GM12891 (cell line): ENCODE measurements around the gene FOXN3.

ENCODE experiments used
- PAX5 ChIP-seq: IDR thresholded peaks from 2 replicates; pipeline ENCODE4 v1.6.1; 2011; ENCODE audit warnings: low read length, moderate library complexity, mild to moderate bottlenecking; ENCODE audit not compliant: insufficient read depth, severe bottlenecking
- POLR2A ChIP-seq: IDR thresholded peaks from 2 replicates; pipeline ENCODE4 v1.6.1; 2011; ENCODE audit warnings: low read depth, low read length, control low read depth
- POLR2AphosphoS5 ChIP-seq: IDR thresholded peaks from 2 replicates; pipeline ENCODE4 v1.6.1; 2011; ENCODE audit warnings: low read depth, low read length, control low read depth
- POU2F2 ChIP-seq: IDR thresholded peaks from 2 replicates; pipeline ENCODE4 v1.6.1; 2011; ENCODE audit warnings: low read depth, mild to moderate bottlenecking, control low read depth, low read length, moderate library complexity
- SPI1 ChIP-seq: IDR thresholded peaks from 2 replicates; pipeline ENCODE4 v1.6.1; 2011; ENCODE audit warnings: low read depth, low read length, control low read depth
- TAF1 ChIP-seq: IDR thresholded peaks from 2 replicates; pipeline ENCODE4 v1.6.1; 2011; ENCODE audit warnings: low read depth, low read length, control low read depth

DNA sequence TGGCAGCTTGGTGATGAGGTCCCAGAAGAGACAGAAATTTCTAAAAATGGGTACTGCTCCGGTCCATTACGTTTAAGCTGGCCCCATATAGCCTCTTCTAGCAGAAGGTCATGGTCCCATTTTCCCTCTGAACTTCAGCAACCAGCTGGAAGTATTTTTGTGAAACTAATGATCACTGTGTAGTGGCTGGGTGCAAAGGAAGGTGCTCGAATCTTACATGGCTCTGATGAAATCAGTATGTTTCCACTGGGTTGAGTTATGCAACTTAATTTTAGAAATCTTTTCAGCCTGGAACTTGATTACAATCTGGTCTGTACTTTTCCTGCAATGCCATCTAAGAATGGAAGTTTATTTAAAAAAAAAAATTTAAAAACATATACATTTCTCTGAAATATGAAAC, 228.5 kb downstream of the FOXN3 start:
- no peak for TF ChIP-seq TAF1
- no peak for TF ChIP-seq POLR2A
- TF ChIP-seq SPI1: no peak
- no peak for TF ChIP-seq POLR2AphosphoS5
- TF ChIP-seq PAX5: no peak
- TF ChIP-seq POU2F2: no peak
